Spleen (tissue), 11 donors: ENCODE results near the gene HAUS7. TPM values are rescaled to one million over a fixed set of nuclear protein-coding genes. Genes with fewer than 3 reads are reported as not detected.

Experiments used
- DNase-seq: peaks from one replicate; pipeline ENCODE4 v3.0.0-alpha.2; 2020
- H3K27ac ChIP-seq, 8 donors: fragments of 200-600 bp; sonication (generic) in 7 of 8; 1 replicate in 4 of 8; 2 replicates in 4 of 8; pipeline versions ENCODE4 v1.5.0 to v1.8.0; 2016 to 2021; ENCODE audit warnings: inconsistent platforms in 4 of 8, mild to moderate bottlenecking in 4 of 8, moderate library complexity in 1 of 8
- H3K27me3 ChIP-seq, 7 donors: fragments of 200-600 bp; sonication (generic) in 6 of 7; replicated peaks in 1 of 7; 1 replicate in 4 of 7; 2 replicates in 3 of 7; pipeline versions ENCODE4 v1.5.0 to v1.8.0; 2016 to 2021; ENCODE audit warnings: inconsistent platforms in 3 of 7, mild to moderate bottlenecking in 1 of 7
- H3K36me3 ChIP-seq, 6 donors: fragments of 200-600 bp; sonication (generic) in 5 of 6; 1 replicate in 4 of 6; 2 replicates in 2 of 6; pipeline versions ENCODE4 v1.5.0 to v1.8.0; 2016 to 2021; ENCODE audit warnings: inconsistent platforms in 2 of 6
- H3K4me1 ChIP-seq, 6 donors: fragments of 200-600 bp; sonication (generic) in 5 of 6; 1 replicate in 3 of 6; 2 replicates in 3 of 6; pipeline versions ENCODE4 v1.5.0 to v1.8.0; 2016 to 2021; ENCODE audit warnings: inconsistent platforms in 3 of 6
- H3K4me3 ChIP-seq, 8 donors: fragments of 200-600 bp; sonication (generic) in 7 of 8; 1 replicate in 4 of 8; 2 replicates in 4 of 8; pipeline versions ENCODE4 v1.5.0 to v1.8.0; 2016 to 2021; ENCODE audit warnings: inconsistent platforms in 4 of 8, mild to moderate bottlenecking in 4 of 8, moderate library complexity in 2 of 8
- H3K9me3 ChIP-seq, 8 donors: fragments of 200-600 bp; sonication (generic) in 7 of 8; 1 replicate in 4 of 8; 2 replicates in 4 of 8; pipeline versions ENCODE4 v1.5.0 to v1.8.0; 2016 to 2021; ENCODE audit warnings: inconsistent platforms in 4 of 8
- POLR2A ChIP-seq, 3 donors: fragments of 450-650 bp; IDR thresholded peaks; one replicate each; pipeline ENCODE4 v1.5.1; 2017; ENCODE audit warnings: antibody characterized with exemption in 3 of 3, mild to moderate bottlenecking in 1 of 3
- POLR2AphosphoS5 ChIP-seq, 3 donors: sonication (generic); formaldehyde crosslinking; IDR thresholded peaks; one replicate each; pipeline ENCODE4 v1.5.1; 2017; ENCODE audit warnings: antibody characterized with exemption in 3 of 3
- WGBS, 5 donors: extraction: QIAGEN DNeasy Blood & Tissue Kit in 3 of 5; methylation state at CpG; one replicate each; pipeline versions ENCODE4 v1.1.5 to v1.1.7; 2013 to 2018; 5-methylcytosine and 5-hydroxymethylcytosine counted together
- intact Hi-C: fragments of 100-400 bp; cut with DNase I; formaldehyde crosslinking; loops from one replicate; pipeline ENCODE4 v1.15.0; 2023; ENCODE audit warnings: low total_unique reads
- polyA plus RNA-seq, 3 donors: library from polyadenylated mRNA; stranded (reverse); fragments of 200-250 nt; gene quantifications; one replicate each; pipeline ENCODE4 v1.2.1, GENCODE V29; 2013
- total RNA-seq, 7 donors: library from RNA; depleted of rRNA in 3 of 7; stranded (reverse); fragments of >200 nt in 3 of 7; fragmentation: NEBNext Ultra II Directional in 4 of 7; extraction: Animal tissue kit (Norgen Biotek cat#: 25700) in 4 of 7; gene quantifications; one replicate each; pipeline versions ENCODE4 v1.1.0 to v1.2.1, GENCODE V29; 2016 to 2021
- TF ChIP-seq, protein P1 (sequence below), 11 experiments: fragments of 200-600 bp in 7 of 11; fragments of 450-650 bp in 4 of 11; sonication (generic) in 4 of 11; IDR thresholded peaks in 8 of 11; conservative IDR thresholded peaks in 3 of 11; 1 replicate in 7 of 11; 2 replicates in 4 of 11; pipeline versions ENCODE4 v1.4.0 to v1.8.0; 2016 to 2021; ENCODE audit warnings: antibody characterized with exemption in 11 of 11, inconsistent platforms in 4 of 11, mild to moderate bottlenecking in 1 of 11
- donor health status: healthy with polysubstance abuse.
- donor health status: DM: no; HTN: no; CAD: no; lungs with moderate emphysema.
- donor health status: DM: no; HTN: no; CAD: no.
- donor health status: Bipolar disorder and iron deficiency.
- donor health status: healthy.
- donor health status: DM: no; HTN: no; CAD: no.
- donor health status: DM: yes; HTN: yes; CAD: no.

Gene HAUS7
- total and polyA plus RNA-seq, 10 donors = 23.6 to 83.7 (median 34.5) TPM

DNA sequence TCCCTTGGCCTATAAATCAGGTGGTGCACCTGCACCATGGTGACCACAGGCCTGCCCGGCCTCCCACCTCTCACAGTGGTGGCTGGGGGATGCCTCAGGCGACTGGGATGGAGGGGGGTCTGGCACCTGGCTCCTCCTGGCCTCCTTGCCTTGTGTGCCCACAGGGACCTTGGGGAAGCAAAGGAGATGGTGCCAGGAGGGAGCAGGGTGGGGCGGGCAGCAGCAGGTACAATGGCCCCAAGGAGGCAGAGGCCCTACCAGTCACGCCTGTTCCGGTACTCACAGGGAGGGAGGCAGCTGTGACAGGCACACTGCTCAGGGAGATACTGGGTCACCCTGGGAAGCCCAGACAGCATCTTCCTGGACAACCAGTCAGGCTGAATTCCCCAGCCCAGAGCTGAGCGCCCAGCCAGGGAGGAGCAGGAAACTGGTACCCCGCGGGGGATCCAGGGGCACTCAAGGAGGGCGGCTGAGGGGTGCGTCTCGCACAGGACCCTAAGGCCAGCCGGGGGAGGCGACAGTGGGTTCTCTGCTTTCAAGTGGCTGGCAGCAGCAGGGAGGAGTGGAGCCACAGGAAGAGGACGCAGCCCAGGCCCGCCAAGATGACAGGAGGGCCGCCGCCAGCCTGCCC lies 23.3 kb downstream of the HAUS7 start:
- Histone ChIP-seq H3K27ac (no peak overlapping the region), H3K4me1 (no peaks in the 10 kb centered on the region), H3K27me3 (no peaks in the 10 kb centered on the region), H3K36me3 (peaks cover 0 to 48% (median 6%) of the 10 kb centered on the region in 6 donors), H3K4me3 (no peak overlapping the region), H3K9me3 (no peaks in the 10 kb centered on the region)
- TF ChIP-seq, protein P1, sequence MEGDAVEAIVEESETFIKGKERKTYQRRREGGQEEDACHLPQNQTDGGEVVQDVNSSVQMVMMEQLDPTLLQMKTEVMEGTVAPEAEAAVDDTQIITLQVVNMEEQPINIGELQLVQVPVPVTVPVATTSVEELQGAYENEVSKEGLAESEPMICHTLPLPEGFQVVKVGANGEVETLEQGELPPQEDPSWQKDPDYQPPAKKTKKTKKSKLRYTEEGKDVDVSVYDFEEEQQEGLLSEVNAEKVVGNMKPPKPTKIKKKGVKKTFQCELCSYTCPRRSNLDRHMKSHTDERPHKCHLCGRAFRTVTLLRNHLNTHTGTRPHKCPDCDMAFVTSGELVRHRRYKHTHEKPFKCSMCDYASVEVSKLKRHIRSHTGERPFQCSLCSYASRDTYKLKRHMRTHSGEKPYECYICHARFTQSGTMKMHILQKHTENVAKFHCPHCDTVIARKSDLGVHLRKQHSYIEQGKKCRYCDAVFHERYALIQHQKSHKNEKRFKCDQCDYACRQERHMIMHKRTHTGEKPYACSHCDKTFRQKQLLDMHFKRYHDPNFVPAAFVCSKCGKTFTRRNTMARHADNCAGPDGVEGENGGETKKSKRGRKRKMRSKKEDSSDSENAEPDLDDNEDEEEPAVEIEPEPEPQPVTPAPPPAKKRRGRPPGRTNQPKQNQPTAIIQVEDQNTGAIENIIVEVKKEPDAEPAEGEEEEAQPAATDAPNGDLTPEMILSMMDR (IDR thresholded peaks at IDR 0.05 in 8 of 11, conservative IDR thresholded peaks at IDR 0.05 in 3 of 11) = no peak
- no peak for TF ChIP-seq POLR2AphosphoS5 (IDR thresholded peaks at IDR 0.05)
- no peak for TF ChIP-seq POLR2A (IDR thresholded peaks at IDR 0.05)
- 70 to 94% (median 90%) methylated on average over 2 to 17 of the region's 17 CpGs for WGBS, 5 donors
- intact Hi-C loops = no loop called here
- DNase-seq = peak; percentile 76

DNA sequence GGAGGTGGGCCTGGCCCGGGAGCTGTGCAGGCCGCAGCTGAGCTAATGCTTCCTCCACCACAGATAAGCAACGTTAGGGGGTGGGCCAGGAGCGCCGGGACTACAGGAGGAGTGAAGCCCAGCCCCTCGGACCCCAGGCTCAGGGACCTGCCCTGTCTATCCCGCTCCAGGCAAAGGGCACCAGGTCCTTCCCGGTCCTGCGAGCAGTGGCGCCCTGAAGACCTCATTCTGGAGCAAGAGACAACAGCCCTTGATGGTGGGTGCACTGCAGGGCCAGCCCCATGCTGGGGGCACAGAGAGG lies 23.8 kb downstream of the HAUS7 start:
- intact Hi-C loops = no loop called here
- H3K27ac ChIP-seq = no peak overlapping the region
- H3K27me3 ChIP-seq = no peaks in the 10 kb centered on the region
- no peaks in the 10 kb centered on the region for H3K9me3 ChIP-seq
- no peak for DNase-seq
- H3K36me3 ChIP-seq = peaks cover 0 to 43% (median 5%) of the 10 kb centered on the region in 6 donors
- H3K4me1 ChIP-seq = no peaks in the 10 kb centered on the region
- WGBS, 5 donors = 72 to 81% (median 79%) methylated on average over 5 to 10 of the region's 10 CpGs; no CpG with 5 or more reads in 1 of the 5 donors
- H3K4me3 ChIP-seq = no peak overlapping the region
- TF ChIP-seq, protein P1 (IDR thresholded peaks at IDR 0.05 in 8 of 11, conservative IDR thresholded peaks at IDR 0.05 in 3 of 11) = no peak
- TF ChIP-seq POLR2AphosphoS5 (IDR thresholded peaks at IDR 0.05) = no peak
- TF ChIP-seq POLR2A (IDR thresholded peaks at IDR 0.05) = no peak

DNA sequence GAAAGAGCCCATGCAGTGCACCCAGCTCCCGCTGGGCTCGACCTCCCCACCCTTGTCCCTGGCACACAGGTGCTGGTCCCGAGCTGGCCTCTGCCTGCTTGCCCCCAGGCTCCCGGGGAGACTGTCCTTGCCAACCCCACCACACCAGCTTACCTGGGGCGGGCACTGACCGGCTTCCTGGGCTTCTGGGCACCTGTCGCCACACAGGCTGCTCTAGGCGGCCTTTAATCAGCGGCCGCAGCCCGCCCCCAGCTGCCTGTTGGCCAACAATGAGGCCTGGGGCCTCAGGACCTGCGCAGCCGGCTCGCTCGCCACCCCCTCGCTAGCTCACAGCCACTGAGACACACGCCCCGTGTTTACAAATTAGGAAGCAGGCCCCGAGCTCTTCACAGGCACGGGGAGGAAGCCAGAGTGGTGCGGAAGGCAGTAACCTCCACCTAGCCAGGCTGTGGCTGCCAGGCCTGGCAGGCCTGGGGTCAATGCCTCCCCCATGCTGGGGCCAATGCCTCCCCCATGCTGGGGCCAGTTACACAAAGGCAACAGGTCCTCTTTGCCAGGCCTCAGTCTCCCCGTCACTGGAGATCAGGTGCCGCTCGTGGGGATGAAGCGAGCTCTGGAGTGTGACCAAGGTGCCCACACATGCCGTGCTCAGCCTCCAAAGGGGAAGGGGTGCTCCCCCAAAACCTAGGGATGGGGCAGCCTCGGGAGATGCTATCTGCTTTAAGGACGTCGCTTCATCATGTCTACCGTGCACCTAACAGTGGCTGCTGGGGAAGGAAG lies 24.3 kb downstream of the HAUS7 start, which contains the start of gene TREX2:
TREX2 (minus strand) TSS at position 201 of the 780 bp plus-strand sequence. CDS start 626 bp downstream, outside the sequence.
- H3K27me3 ChIP-seq = no peaks in the 10 kb centered on the region
- H3K4me3 ChIP-seq = no peak within 1 kb of the TSS
- H3K27ac ChIP-seq = no peak within 1 kb of the TSS
- TF ChIP-seq, protein P1 (IDR thresholded peaks at IDR 0.05 in 8 of 11, conservative IDR thresholded peaks at IDR 0.05 in 3 of 11) = no peak
- no peak for TF ChIP-seq POLR2AphosphoS5 (IDR thresholded peaks at IDR 0.05)
- TF ChIP-seq POLR2A (IDR thresholded peaks at IDR 0.05) = no peak
- peak; percentile 72 for DNase-seq
- no peaks in the 10 kb centered on the region for H3K9me3 ChIP-seq
- peaks cover 0 to 37% (median 4%) of the 10 kb centered on the region in 6 donors for H3K36me3 ChIP-seq
- intact Hi-C loops = no loop called here
- no peaks in the 10 kb centered on the region for H3K4me1 ChIP-seq
- WGBS, 5 donors = 73 to 84% (median 82%) methylated on average over 12 to 30 of the region's 30 CpGs
